GM19372 (cell line): ENCODE results near the gene ZNF469.

ENCODE experiments used
- ATAC-seq: cut with Tn5 transposase; IDR thresholded peaks from one replicate; pipeline ENCODE4 v1.9.1; 2021; ENCODE audit warnings: mild to moderate bottlenecking, low read depth, moderate library complexity; ENCODE audit not compliant: unreplicated experiment

The ZNF469 gene

DNA sequence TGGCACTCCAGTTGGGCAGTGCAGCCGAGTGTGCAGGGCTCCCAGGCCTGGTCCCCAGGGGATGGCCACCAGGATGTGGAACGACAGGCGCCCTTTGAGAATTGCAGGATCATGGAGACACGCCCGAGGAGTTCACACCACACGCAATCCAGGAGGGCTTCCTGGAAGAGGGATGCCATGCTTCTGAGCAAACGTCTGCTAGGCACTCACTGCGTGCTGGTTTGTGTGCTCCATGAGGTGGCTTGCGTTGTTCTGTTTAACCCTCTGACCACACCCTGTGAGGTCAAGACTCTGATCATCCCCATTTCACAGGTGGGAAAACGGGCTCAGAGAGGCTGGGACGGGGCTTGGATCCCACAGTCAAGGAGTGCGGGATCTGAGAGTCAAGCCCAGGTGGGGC lies 37.7 kb downstream of the ZNF469 start:
- ATAC-seq, result no peak

DNA sequence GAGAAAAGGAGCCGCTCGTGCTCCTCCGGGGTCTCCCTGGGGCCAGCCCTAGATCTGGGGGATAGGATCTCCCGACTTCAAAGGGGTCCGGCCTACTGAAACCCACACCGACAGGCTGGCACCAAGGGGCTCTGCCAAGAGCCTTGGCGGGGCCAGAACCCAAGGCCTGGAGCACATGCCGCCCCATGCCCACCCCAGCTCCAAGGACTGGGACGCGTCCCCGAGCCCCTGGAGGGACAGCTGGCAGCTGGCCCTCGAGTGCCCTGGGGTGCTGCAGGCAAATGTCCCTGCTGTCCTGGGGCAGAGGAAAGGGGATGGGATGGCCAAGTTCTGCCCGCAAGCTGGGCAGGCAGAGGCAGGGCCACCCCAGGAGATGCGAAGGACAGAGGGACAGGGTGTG lies 38.5 kb downstream of the ZNF469 start:
- ATAC-seq, result no peak

DNA sequence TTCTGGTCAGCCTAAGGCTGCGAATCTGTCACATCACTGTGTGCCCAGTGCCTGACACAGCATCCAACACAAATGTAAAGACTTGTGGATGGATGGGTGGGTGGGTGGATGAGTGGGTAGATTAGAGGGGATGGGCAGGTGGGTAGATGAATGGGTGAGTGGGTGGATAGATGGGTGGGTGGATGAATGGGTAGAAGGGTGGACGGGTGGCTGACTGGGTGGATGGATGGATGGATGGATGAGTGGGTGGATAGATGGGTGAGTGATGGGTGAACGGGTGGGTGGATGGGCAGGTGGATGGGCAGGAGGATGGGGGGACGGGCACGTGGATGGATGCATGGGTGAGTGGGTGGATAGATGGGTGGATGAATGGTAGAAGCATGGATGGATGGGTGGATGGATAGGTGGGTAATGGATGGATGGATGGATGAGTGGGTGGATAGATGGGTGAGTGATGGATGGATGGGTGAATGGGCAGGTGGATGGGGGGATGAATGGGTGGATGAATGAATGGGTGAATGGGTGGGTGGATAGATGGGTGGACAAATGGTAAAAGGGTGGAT lies 39.2 kb downstream of the ZNF469 start:
- ATAC-seq, result no peak

DNA sequence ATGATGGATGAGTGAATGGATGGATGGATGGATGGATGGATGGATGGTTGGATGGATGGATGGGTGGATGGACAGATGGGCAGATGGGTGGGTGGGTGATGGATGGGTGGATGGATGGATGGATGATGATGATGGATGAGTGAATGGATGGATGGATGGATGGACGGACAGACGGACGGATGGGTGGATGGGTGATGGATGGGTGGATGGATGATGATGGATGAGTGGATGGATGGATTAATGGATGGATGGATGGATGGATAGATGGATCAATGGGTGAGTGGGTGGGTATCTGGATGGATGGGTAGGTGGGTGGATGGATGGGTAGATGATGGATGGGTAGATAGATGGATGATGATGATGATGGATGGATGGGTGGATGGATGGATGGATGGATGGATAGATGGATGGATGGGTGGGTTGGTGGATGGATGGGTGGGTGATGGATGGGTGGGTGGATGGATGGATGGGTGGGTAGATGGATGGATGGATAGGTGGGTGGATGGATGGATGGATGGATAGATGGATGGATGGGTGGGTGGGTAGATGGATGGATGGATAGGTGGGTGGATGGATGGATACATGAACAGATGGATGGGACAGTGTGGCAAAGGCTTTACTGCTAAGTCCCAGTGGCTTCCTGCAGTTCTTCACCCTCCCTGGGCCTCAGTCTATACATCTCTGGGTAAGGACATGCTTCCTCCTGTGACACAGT lies 40.1 kb downstream of the ZNF469 start:
- ATAC-seq, result no peak

DNA sequence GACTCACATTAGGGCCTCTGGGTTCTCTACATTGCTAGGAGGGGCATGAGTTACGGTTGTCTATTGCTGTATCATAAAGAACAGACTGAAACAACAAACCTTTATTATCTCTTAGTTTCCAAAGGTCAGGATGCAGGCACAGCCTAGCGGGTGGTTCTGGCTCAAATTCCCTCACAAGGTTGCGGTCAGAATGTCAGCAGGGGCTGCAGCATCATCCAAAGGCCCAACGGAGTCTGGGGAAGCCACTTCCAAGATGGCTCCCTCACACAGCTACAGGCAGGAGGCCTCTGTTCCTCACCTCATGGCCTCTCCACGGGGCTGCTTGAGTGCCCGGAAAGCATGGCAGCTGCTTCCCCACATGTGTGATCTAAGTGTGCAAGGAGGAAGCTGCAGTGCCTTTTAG lies 40.7 kb downstream of the ZNF469 start:
- ATAC-seq, result no peak

DNA sequence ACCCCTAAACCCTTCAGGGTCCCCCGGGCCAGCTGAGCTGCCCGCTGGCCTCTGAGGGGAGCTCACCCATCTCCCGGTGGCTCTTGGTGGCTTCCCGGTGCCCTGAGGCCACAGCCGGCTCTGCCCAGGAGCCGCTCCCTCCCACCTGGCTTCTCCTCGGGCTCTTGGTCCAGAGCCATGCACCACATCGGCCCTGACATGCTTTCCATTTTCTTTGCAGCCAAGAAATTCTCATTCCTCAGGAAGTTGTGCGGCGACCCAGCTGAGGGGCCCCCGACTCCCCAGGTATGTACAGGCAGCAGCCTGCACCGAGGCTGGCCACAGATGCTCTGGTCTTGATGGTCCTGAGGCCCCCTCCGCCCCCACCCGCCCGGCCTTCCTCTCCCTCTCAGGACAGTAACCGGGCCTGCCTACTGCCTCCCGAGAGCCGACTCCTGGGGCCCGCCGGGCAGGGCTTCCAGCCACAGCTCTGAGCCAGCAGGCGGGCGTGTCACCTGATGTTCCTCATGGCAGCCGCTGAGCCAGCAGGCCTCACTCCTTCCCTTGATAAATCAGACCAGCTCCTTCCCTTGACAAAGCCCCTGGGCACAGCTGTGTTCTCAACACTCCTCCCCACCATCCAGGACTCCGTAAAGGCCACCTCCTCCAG lies 42.0 kb downstream of the ZNF469 start:
- no peak for ATAC-seq

DNA sequence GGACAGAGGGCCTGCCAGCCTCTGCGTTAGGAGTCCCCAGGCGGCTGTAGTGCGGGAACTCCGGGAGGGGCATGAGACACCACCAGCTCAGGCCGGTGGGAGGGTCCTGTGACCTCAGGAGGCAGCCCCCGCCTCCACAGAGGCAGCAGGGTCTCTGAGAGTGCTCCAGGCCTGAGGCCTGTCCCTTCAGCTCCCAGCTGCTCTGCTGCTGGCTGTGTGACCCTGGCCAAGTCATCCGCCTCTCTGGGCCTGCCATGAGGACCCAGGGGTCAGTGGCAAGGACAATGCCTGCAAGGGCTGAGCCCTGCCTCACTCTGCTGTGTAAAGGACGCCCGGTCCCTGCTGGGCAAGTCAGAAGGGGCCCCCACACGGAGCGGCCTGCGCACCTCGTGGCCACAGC lies 43.3 kb downstream of the ZNF469 start:
- ATAC-seq, result no peak

DNA sequence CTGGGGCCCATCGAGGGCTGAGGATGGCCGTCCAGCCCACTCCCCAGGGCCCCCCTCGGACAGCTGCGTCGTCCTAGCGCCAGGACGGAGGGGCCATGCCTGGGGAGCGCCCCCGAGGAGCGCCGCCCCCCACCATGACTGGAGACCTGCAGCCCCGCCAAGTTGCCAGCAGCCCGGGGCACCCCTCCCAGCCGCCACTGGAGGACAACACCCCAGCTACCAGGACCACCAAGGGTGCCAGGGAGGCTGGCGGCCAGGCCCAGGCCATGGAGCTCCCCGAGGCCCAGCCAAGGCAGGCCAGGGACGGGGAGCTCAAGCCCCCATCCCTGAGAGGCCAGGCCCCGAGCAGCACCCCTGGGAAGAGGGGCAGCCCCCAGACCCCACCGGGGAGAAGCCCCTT lies 44.6 kb downstream of the ZNF469 start:
- ATAC-seq, result no peak

DNA sequence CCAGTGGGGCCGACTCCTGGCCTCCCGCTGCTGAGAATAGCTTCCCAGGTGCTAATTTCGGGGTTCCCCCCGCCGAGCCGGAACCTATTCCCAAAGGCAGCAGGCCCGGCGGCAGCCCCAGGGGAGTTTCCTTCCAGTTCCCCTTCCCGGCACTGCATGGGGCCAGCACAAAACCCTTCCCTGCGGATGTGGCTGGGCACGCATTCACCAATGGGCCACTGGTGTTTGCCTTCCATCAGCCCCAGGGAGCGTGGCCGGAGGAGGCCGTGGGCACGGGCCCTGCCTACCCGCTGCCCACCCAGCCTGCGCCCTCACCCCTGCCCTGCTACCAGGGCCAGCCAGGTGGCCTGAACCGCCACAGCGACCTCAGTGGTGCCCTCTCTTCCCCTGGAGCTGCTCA lies 45.4 kb downstream of the ZNF469 start:
- no peak for ATAC-seq

DNA sequence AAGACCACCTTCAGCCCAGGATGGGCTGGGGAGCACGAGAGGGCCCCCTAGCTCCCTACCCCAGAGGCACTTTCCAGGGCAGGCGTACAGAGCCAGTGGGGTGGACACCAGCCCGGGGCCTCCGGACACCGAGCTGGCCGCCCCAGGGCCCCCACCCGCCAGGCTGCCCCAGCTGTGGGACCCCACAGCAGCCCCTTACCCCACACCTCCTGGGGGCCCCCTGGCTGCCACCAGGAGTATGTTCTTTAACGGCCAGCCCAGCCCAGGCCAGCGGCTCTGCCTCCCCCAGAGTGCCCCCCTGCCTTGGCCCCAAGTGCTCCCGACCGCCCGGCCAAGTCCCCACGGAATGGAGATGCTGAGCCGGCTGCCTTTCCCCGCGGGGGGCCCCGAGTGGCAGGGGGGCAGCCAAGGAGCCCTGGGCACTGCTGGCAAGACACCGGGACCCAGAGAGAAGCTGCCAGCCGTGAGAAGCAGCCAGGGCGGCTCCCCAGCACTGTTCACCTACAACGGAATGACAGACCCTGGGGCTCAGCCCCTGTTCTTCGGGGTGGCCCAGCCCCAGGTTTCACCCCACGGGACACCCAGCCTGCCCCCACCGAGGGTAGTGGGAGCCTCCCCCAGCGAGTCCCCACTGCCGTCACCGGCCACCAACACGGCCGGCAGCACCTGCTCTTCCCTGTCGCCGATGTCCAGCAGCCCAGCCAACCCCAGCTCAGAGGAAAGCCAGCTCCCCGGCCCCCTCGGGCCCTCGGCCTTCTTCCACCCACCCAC lies 46.0 kb downstream of the ZNF469 start:
- ATAC-seq, result no peak

DNA sequence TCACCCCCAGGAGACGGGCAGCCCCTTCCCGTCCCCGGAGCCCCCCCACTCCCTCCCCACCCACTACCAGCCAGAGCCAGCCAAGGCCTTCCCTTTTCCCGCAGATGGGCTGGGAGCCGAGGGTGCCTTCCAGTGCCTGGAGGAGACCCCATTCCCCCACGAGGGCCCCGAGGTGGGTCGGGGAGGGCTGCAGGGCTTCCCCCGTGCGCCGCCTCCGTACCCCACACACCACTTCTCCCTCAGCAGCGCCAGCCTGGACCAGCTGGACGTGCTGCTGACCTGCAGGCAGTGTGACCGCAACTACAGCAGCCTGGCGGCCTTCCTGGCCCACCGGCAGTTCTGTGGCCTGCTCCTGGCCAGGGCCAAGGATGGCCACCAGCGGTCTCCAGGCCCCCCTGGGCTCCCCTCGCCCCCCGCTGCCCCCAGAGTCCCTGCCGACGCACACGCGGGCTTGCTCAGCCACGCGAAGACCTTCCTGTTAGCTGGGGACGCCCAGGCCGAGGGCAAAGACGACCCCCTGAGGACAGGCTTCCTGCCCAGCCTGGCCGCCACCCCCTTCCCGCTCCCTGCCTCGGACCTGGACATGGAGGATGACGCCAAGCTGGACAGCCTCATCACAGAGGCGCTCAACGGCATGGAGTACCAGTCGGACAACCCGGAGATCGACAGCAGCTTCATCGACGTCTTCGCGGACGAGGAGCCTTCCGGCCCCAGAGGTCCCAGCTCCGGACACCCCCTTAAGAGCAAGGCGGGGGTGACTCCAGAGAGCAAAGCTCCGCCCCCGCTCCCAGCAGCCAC lies 46.8 kb downstream of the ZNF469 start:
- ATAC-seq, result no peak

DNA sequence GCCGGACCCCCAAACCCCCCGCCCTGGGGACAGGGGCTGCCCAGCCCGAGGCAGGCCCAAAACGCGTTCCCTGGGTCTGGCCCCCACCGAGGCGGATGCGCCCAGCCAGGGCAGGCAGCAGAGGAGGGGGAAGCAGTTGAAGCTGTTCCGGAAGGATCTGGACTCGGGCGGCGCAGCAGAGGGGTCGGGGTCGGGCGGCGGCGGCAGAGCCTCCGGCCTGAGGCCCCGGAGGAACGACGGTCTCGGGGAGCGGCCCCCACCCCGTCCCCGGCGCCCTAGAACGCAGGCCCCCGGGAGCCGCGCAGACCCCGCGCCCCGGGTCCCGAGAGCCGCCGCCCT lies 47.4 kb downstream of the ZNF469 start:
- no peak for ATAC-seq

DNA sequence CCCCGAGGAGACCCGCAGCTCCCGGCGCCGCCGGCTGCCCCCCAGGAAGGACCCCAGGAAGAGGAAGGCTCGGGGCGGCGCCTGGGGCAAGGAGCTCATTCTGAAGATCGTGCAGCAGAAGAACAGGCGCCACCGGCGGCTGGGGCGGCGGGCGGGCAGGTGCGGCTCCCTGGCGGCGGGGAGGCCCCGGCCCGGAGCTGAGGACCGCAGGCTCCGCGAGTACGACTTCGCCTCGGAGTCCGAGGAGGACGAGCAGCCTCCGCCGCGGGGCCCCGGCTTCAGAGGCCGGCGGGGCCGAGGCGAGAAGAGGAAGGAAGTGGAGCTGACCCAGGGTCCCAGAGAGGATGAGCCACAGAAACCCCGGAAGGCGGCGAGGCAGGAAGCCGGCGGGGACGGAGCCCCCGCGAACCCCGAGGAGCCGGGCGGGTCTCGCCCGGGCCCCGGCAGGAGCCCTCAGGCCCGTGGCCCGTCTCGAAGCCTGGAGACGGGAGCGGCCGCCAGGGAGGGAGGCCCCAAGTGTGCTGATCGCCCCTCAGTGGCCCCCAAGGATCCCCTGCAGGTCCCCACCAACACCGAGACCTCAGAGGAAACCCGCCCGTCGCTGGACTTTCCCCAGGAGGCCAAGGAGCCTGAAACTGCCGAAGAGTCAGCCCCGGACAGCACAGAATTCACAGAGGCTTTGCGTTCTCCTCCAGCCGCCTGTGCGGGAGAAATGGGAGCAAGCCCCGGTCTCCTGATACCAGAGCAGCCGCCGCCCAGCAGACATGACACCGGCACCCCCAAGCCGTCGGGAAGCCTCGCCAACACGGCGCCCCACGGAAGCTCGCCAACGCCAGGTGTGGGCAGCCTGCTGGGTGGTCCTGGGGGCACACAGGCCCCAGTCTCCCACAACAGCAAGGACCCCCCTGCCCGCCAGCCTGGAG lies 48.0 kb downstream of the ZNF469 start:
- ATAC-seq, result no peak

DNA sequence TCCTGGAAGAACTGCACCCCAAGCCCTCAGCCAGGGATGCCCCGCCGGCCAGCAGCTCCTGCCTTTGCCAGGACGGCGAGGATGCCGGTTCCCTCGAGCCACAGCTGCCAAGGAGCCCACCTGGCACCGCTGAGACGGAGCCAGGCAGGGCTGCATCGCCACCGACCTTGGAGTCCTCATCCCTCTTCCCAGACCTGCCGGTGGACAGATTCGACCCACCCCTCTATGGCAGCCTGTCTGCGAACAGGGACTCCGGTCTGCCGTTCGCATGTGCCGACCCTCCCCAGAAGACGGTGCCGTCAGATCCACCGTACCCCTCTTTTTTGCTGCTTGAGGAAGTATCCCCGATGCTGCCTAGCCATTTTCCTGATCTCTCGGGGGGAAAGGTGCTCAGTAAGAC lies 48.9 kb downstream of the ZNF469 start:
- no peak for ATAC-seq

DNA sequence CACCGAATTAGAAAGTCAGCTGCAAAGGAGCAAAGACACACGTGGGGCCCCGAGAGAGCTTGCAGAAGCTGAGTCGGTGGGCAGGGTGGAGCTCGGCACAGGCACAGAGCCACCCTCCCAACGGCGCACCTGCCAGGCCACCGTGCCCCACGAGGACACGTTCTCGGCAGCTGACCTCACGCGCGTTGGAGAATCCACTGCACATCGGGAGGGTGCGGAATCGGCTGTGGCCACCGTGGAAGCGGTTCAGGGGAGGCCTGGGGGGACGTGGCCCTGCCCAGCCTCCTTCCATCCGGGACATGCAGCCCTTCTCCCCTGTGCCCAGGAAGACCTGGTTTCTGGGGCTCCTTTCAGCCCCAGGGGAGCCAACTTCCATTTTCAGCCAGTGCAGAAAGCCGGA lies 49.4 kb downstream of the ZNF469 start:
- ATAC-seq, result no peak
